SK-N-SH (cell line): ENCODE measurements around the gene ECM1. TPM values are rescaled to one million over a fixed set of nuclear protein-coding genes. Genes with fewer than 3 reads are reported as not detected.

Experiments used
- CTCF ChIA-PET: fragments of 300-600, 350-600 bp; formaldehyde crosslinking; extraction: SDS; loops from one replicate; lab custom pipeline; 2021; lab: Yijun Ruan, JAX
- POLR2A ChIA-PET: fragments of 350-600 bp; sonication (Branson Sonifier 250); formaldehyde crosslinking; extraction: SDS; loops from one replicate; lab custom pipeline; 2020; ENCODE audit warnings: antibody characterized with exemption, inconsistent platforms; lab: Yijun Ruan, JAX
- DNase-seq: peaks from one replicate; pipeline ENCODE4 v3.0.0; 2012
- H2AFZ ChIP-seq: fragments of 200-600 bp; sonication (generic); 2 replicates; pipeline ENCODE4 v1.8.1; 2016; ENCODE audit warnings: antibody characterized with exemption, mild to moderate bottlenecking, low read depth
- H3F3A ChIP-seq: fragments of 200-600 bp; sonication (generic); replicated peaks from 2 replicates; pipeline ENCODE3; 2016; ENCODE audit warnings: antibody characterized with exemption, mild to moderate bottlenecking; ENCODE audit not compliant: insufficient read depth
- H3K27ac ChIP-seq, 2 experiments: fragments of 200-500 bp in 1 of 2; fragments of 200-600 bp in 1 of 2; sonication (Bioruptor generic) in 1 of 2; sonication (generic), shearing (Covaris generic) in 1 of 2; 2 replicates each; pipeline versions ENCODE4 v1.5.1 to v1.6.1; 2014 to 2016; ENCODE audit warnings: low read depth in 2 of 2, inconsistent platforms in 1 of 2, low read length in 1 of 2, mild to moderate bottlenecking in 1 of 2, mixed read lengths in 1 of 2
- H3K27me3 ChIP-seq: fragments of 200-600 bp; sonication (generic), shearing (Covaris generic); 2 replicates; pipeline ENCODE4 v1.6.1; 2016; ENCODE audit warnings: mixed run types; ENCODE audit not compliant: insufficient read depth
- H3K36me3 ChIP-seq, 2 experiments: fragments of 200-500 bp in 1 of 2; fragments of 200-600 bp in 1 of 2; sonication (Bioruptor generic) in 1 of 2; sonication (generic) in 1 of 2; replicated peaks in 1 of 2; 2 replicates each; pipeline versions ENCODE3 to v1.5.1; 2014 to 2016; ENCODE audit warnings: low read length in 1 of 2, mild to moderate bottlenecking in 1 of 2; ENCODE audit not compliant: insufficient read depth in 2 of 2, control insufficient read depth in 1 of 2
- H3K4me1 ChIP-seq, 2 experiments: fragments of 200-500 bp in 1 of 2; fragments of 200-600 bp in 1 of 2; sonication (Bioruptor generic) in 1 of 2; sonication (generic), shearing (Covaris generic) in 1 of 2; 2 replicates each; pipeline versions ENCODE4 v1.5.1 to v1.6.1; 2014 to 2016; ENCODE audit warnings: low read depth in 1 of 2, low read length in 1 of 2, mixed run types in 1 of 2; ENCODE audit not compliant: insufficient read depth in 2 of 2, control insufficient read depth in 1 of 2
- H3K4me2 ChIP-seq: fragments of 200-600 bp; sonication (generic), shearing (Covaris generic); 2 replicates; pipeline ENCODE4 v1.6.1; 2017; ENCODE audit warnings: mixed run types
- H3K4me3 ChIP-seq, 2 experiments: fragments of 200-500 bp in 1 of 2; fragments of 200-600 bp in 1 of 2; sonication (Bioruptor generic) in 1 of 2; sonication (generic), shearing (Covaris generic) in 1 of 2; 2 replicates each; pipeline versions ENCODE4 v1.5.1 to v1.8.1; 2014 to 2016; ENCODE audit warnings: low read depth in 2 of 2, inconsistent platforms in 1 of 2, low read length in 1 of 2, mild to moderate bottlenecking in 1 of 2, mixed read lengths in 1 of 2, moderate library complexity in 1 of 2
- H3K79me2 ChIP-seq: fragments of 200-600 bp; sonication (generic); 2 replicates; pipeline ENCODE4 v1.8.1; 2017; ENCODE audit warnings: mild to moderate bottlenecking; ENCODE audit not compliant: insufficient read depth
- H3K9ac ChIP-seq: fragments of 200-600 bp; sonication (generic); 2 replicates; pipeline ENCODE4 v1.6.1; 2017; ENCODE audit warnings: mixed run types
- H3K9me2 ChIP-seq: fragments of 200-600 bp; sonication (generic); 2 replicates; pipeline ENCODE4 v1.6.1; 2017; ENCODE audit warnings: mixed run types
- H3K9me3 ChIP-seq: fragments of 200-600 bp; sonication (generic); 2 replicates; pipeline ENCODE4 v1.6.1; 2017; ENCODE audit warnings: mixed run types, mild to moderate bottlenecking, moderate library complexity
- H4K20me1 ChIP-seq: fragments of 200-600 bp; sonication (generic); 2 replicates; pipeline ENCODE4 v1.6.1; 2017; ENCODE audit warnings: mild to moderate bottlenecking, mixed run types; ENCODE audit not compliant: insufficient read depth
- ELF1 ChIP-seq: IDR thresholded peaks from 2 replicates; pipeline ENCODE4 v1.4.0; 2012
- EP300 ChIP-seq, 2 experiments: IDR thresholded peaks; 2 replicates each; pipeline versions ENCODE4 v1.4.0 to v1.6.1; 2012; ENCODE audit warnings: borderline replicate concordance in 1 of 2, low read depth in 1 of 2, low read length in 1 of 2
- EZH2phosphoT487 ChIP-seq: fragments of 200-600 bp; sonication (generic); IDR thresholded peaks from 2 replicates; pipeline ENCODE4 v1.6.1; 2017; ENCODE audit warnings: low read depth, mixed run types, mild to moderate bottlenecking, antibody characterized with exemption, moderate library complexity, borderline replicate concordance
- GABPA ChIP-seq: IDR thresholded peaks from 2 replicates; pipeline ENCODE4 v1.4.0; 2012; ENCODE audit warnings: low read depth, mild to moderate bottlenecking
- JUND ChIP-seq: IDR thresholded peaks from 2 replicates; pipeline ENCODE4 v1.4.0; 2012
- MXI1 ChIP-seq: IDR thresholded peaks from 2 replicates; pipeline ENCODE4 v1.6.1; 2012; ENCODE audit warnings: mild to moderate bottlenecking, low read depth, low read length, improper control_type of control experiment
- POLR2AphosphoS5 ChIP-seq: IDR thresholded peaks from 2 replicates; pipeline ENCODE4 v1.6.1; 2012; ENCODE audit warnings: low read depth, low read length
- REST ChIP-seq: IDR thresholded peaks from 2 replicates; pipeline ENCODE4 v1.6.1; 2012; ENCODE audit warnings: mild to moderate bottlenecking, low read depth, low read length, moderate library complexity
- USF2 ChIP-seq: fragments of 150-350 bp; IDR thresholded peaks from 2 replicates; pipeline ENCODE4 v1.6.1; 2017; ENCODE audit warnings: antibody characterized with exemption, low read length, low read depth, borderline replicate concordance
- WGBS: methylation state at CpG from one replicate; pipeline ENCODE4 v1.1.6; 2017; ENCODE audit warnings: low lambda C conversion rate; 5-methylcytosine and 5-hydroxymethylcytosine counted together
- polyA plus RNA-seq, 3 experiments: library from polyadenylated mRNA; depleted of rRNA; stranded (reverse); fragments of >200 nt; gene quantifications; 2 replicates each; pipeline ENCODE4 v1.2.3, GENCODE V29; 2012
- small RNA-seq, 7 experiments: library from RNA; depleted of rRNA; stranded (forward); fragments of <200 nt; gene quantifications; one replicate each; pipeline ENCODE3, GENCODE V24; 2012

Gene ECM1
- polyA plus RNA-seq, 1 of the 3 experiments (the other 2 are of a cell fraction) = 32.3 TPM

- TF ChIP-seq USF2 (peak; percentile 42; the same call in 1 of the 2 replicates), ELF1 (peak; percentile 48; the same call in 1 of the 2 replicates), REST (0 out of 2 replicates have a peak, but pooled peaks have one; percentile 9), MXI1 (0 out of 2 replicates have a peak, but pooled peaks have one; percentile 33), EP300 (IDR thresholded peaks at IDR 0.05; ENCODE audit: borderline replicate concordance in 1 of 2, low read depth in 1 of 2, low read length in 1 of 2) (peak; percentile 85 to 95), POLR2AphosphoS5 (no peak; the same call in 1 of the 2 replicates)
These were observed 54.1 kb downstream of the ECM1 start (continued) for GRCh38 chr1:150561974-150562445.

- peak overlapping the region; percentile 81 for H3K4me2 ChIP-seq
- CTCF ChIA-PET = interaction anchor here (1.2 to 6.2 kb wide), 8 partner anchors 12 to 433 kb away, joined by 3 to 142 read pairs (median 18); partner anchors contain the start of genes ADAMTSL4, FALEC and MCL1
These were observed 54.8 kb downstream of the ECM1 start for GRCh38 chr1:150562446-150563339.

More at GRCh38 chr1:150562446-150563339, 54.8 kb downstream of the ECM1 start:
- Histone ChIP-seq H3K9me2 (no peaks in the 10 kb centered on the region), H3K4me3 (peak overlapping the region in 1 of 2 experiments; percentile 69; a peak in 1 of 4 replicates), H3K4me1 (peaks cover 42 to 47% of the 10 kb centered on the region in 2 experiments), H4K20me1 (peaks cover 6% of the 10 kb centered on the region; the same call in 1 of the 2 replicates), H3K27ac (peak overlapping the region; percentile 99 to 100), H3K36me3 (no peaks in the 10 kb centered on the region), H3K9me3 (no peaks in the 10 kb centered on the region), H2AFZ (no peak overlapping the region; the same call in 1 of the 2 replicates), H3K79me2 (peaks cover 86% of the 10 kb centered on the region), H3K9ac (peak overlapping the region; percentile 89), H3K27me3 (no peaks in the 10 kb centered on the region)
- WGBS = 20% methylated on average over 4 of the region's 4 CpGs
- POLR2A ChIA-PET = interaction anchor here (1.0 to 8.9 kb wide), 6 partner anchors 8 to 67 kb away, joined by 3 to 149 read pairs (median 4); partner anchors contain the start of genes ADAMTSL4, ENSA and MCL1
- no peak for TF ChIP-seq JUND
- TF ChIP-seq GABPA = 0 out of 2 replicates have a peak, but pooled peaks have one; percentile 29
- no peak for TF ChIP-seq EZH2phosphoT487
- TF ChIP-seq, all 33 proteins: peak for 1
- H3F3A ChIP-seq = peaks cover 49% of the 10 kb centered on the region
- no peak for DNase-seq

Small RNA genes lying within 50 kb of the gene (small RNA-seq; reads per million reads assigned to genes)
- 0 reads per million in 7 experiments for gene MIR4257

Other genes starting within 250 kb of the ECM1 start
- gene APH1A, start 239.1 kb upstream of the ECM1 start, polyA plus RNA-seq (2012; rRNA removed) = 175 and 232 TPM in 2 replicates
- 18.0 and 25.7 TPM in 2 replicates for gene C1orf54, start 235.3 kb upstream of the ECM1 start, polyA plus RNA-seq (2012; rRNA removed)
- 3.2 and 4.4 TPM in 2 replicates for gene CIART, start 225.6 kb upstream of the ECM1 start, polyA plus RNA-seq (2012; rRNA removed)
- 136 and 173 TPM in 2 replicates for gene MRPS21, start 214.2 kb upstream of the ECM1 start, polyA plus RNA-seq (2012; rRNA removed)
- gene PRPF3, start 186.6 kb upstream of the ECM1 start, polyA plus RNA-seq (2012; rRNA removed) = 27.2 and 38.2 TPM in 2 replicates
- 9.2 and 10.3 TPM in 2 replicates for gene RPRD2, start 144.0 kb upstream of the ECM1 start, polyA plus RNA-seq (2012; rRNA removed)
- 22.2 and 22.7 TPM in 2 replicates for gene TARS2, start 20.7 kb upstream of the ECM1 start, polyA plus RNA-seq (2012; rRNA removed)
- gene FALEC, start 7.6 kb downstream of the ECM1 start, polyA plus RNA-seq (2012; rRNA removed) = 0.50 and 0.72 TPM in 2 replicates
- gene ADAMTSL4, start 41.3 kb downstream of the ECM1 start, polyA plus RNA-seq (2012; rRNA removed) = 2.4 and 3.4 TPM in 2 replicates
- 110 and 131 TPM in 2 replicates for gene MCL1, start 71.5 kb downstream of the ECM1 start, polyA plus RNA-seq (2012; rRNA removed)
- gene ENSA, start 121.5 kb downstream of the ECM1 start, polyA plus RNA-seq (2012; rRNA removed) = 47.4 and 56.3 TPM in 2 replicates
- 7.8 and 8.1 TPM in 2 replicates for gene GOLPH3L, start 189.0 kb downstream of the ECM1 start, polyA plus RNA-seq (2012; rRNA removed)
- not detected in 2 replicates for gene HORMAD1, start 212.8 kb downstream of the ECM1 start, polyA plus RNA-seq (2012; rRNA removed)